Glutamatergic neuron (in vitro differentiated cells): ENCODE data around the gene VKORC1L1. TPM values are rescaled to one million over a fixed set of nuclear protein-coding genes. Genes with fewer than 3 reads are reported as not detected.

Experiments
- DNase-seq: peaks from one replicate; pipeline ENCODE4 v3.0.0; 2022
- H3K27ac Mint-ChIP-seq: one replicate; pipeline ENCODE4 v1.8.0; 2020; ENCODE audit warnings: mild to moderate bottlenecking, mixed read lengths, inconsistent platforms; ENCODE audit not compliant: unreplicated experiment
- H3K27me3 Mint-ChIP-seq: one replicate; pipeline ENCODE4 v1.8.0; 2020; ENCODE audit warnings: mild to moderate bottlenecking, moderate library complexity, mixed read lengths, inconsistent platforms; ENCODE audit not compliant: unreplicated experiment
- H3K36me3 Mint-ChIP-seq: one replicate; pipeline ENCODE4 v1.8.0; 2020; ENCODE audit warnings: mild to moderate bottlenecking, mixed read lengths, inconsistent platforms; ENCODE audit not compliant: unreplicated experiment
- H3K4me1 Mint-ChIP-seq: one replicate; pipeline ENCODE4 v1.8.0; 2020; ENCODE audit warnings: mild to moderate bottlenecking, low read depth, mixed read lengths, inconsistent platforms; ENCODE audit not compliant: unreplicated experiment
- H3K4me3 Mint-ChIP-seq: one replicate; pipeline ENCODE4 v1.8.0; 2020; ENCODE audit warnings: mild to moderate bottlenecking, mixed read lengths, inconsistent platforms; ENCODE audit not compliant: unreplicated experiment
- H3K9me3 Mint-ChIP-seq: one replicate; pipeline ENCODE4 v1.8.0; 2020; ENCODE audit warnings: mild to moderate bottlenecking, moderate library complexity, mixed read lengths, inconsistent platforms; ENCODE audit not compliant: unreplicated experiment
- CTCF ChIP-seq: fragments of 200-600 bp; sonication (generic); IDR thresholded peaks from one replicate; pipeline ENCODE4 v1.5.0; 2021; ENCODE audit not compliant: partially characterized antibody, unreplicated experiment
- total RNA-seq: library from RNA; stranded (reverse); fragmentation: NEBNext Ultra II Directional; extraction: Animal tissue kit (Norgen Biotek cat#: 25700); gene quantifications from one replicate; pipeline ENCODE4 v1.2.1, GENCODE V29; 2021; ENCODE audit not compliant: unreplicated experiment

The VKORC1L1 gene
- total RNA-seq, 1 donor from 2014 or later = 17.0 TPM

GRCh38 chr7:65966146-65966545 lies 93.3 kb downstream of the VKORC1L1 start:
- H3K36me3 Mint-ChIP-seq = peaks cover 5% of the 10 kb centered on the region
- H3K27me3 Mint-ChIP-seq = peaks cover 2% of the 10 kb centered on the region
- no peak for DNase-seq
- H3K9me3 Mint-ChIP-seq = peaks cover 2% of the 10 kb centered on the region
- TF ChIP-seq CTCF = no peak
- no peak overlapping the region for H3K27ac Mint-ChIP-seq
- H3K4me1 Mint-ChIP-seq = no peaks in the 10 kb centered on the region
- no peak overlapping the region for H3K4me3 Mint-ChIP-seq

GRCh38 chr7:65967361-65968155 lies 94.7 kb downstream of the VKORC1L1 start:
- H3K36me3 Mint-ChIP-seq = peaks cover 9% of the 10 kb centered on the region
- TF ChIP-seq CTCF = no peak
- H3K27me3 Mint-ChIP-seq = peaks cover 2% of the 10 kb centered on the region
- H3K9me3 Mint-ChIP-seq = peaks cover 3% of the 10 kb centered on the region
- no peaks in the 10 kb centered on the region for H3K4me1 Mint-ChIP-seq
- H3K4me3 Mint-ChIP-seq = no peak overlapping the region
- DNase-seq = no peak
- no peak overlapping the region for H3K27ac Mint-ChIP-seq

- no peak overlapping the region for H3K4me3 Mint-ChIP-seq
- no peak for DNase-seq
- H3K27me3 Mint-ChIP-seq = peaks cover 3% of the 10 kb centered on the region
- H3K9me3 Mint-ChIP-seq = peaks cover 3% of the 10 kb centered on the region
- H3K27ac Mint-ChIP-seq = no peak overlapping the region
- H3K4me1 Mint-ChIP-seq = no peaks in the 10 kb centered on the region
- peaks cover 4% of the 10 kb centered on the region for H3K36me3 Mint-ChIP-seq
- no peak for TF ChIP-seq CTCF
Observed at GRCh38 chr7:65968256-65969185, 95.6 kb downstream of the VKORC1L1 start.

GRCh38 chr7:65971021-65971420 lies 98.1 kb downstream of the VKORC1L1 start:
- no peak overlapping the region for H3K4me3 Mint-ChIP-seq
- TF ChIP-seq CTCF = no peak
- DNase-seq = no peak
- no peaks in the 10 kb centered on the region for H3K4me1 Mint-ChIP-seq
- no peak overlapping the region for H3K27ac Mint-ChIP-seq
- peaks cover 4% of the 10 kb centered on the region for H3K27me3 Mint-ChIP-seq
- peaks cover 3% of the 10 kb centered on the region for H3K9me3 Mint-ChIP-seq
- H3K36me3 Mint-ChIP-seq = peaks cover 4% of the 10 kb centered on the region
